ENCODE measurements around the gene HAND2.

Gene HAND2

GRCh38 chr4:173529477-173530325, at the start of gene HAND2:
TSS of gene HAND2 (minus strand) at chr4:173530229. CDS start at chr4:173529289, 940 bp downstream.
- DNase-seq (ENCODE audit: low read depth): no peak

DNA sequence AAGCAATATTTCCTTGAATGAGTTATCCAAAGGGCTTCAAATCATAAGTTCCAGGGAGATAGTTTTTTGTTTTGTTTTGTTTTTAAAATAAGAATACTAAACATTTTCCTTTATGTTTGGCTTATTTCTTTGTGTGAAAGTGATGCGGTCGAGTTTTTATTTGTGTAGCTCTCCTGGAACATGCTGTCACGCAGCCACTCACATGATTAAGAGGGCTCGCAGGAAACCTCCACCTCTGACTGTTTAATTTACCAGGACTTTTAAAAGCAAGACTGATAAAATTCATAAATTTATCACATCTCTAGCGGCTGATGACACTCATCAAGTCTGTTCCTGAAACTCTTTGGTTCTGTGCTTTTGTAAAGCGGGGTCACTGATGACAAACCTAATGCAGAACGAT, 48.9 kb upstream of the HAND2 start:
- DNase-seq (ENCODE audit: low read depth): no peak

DNA sequence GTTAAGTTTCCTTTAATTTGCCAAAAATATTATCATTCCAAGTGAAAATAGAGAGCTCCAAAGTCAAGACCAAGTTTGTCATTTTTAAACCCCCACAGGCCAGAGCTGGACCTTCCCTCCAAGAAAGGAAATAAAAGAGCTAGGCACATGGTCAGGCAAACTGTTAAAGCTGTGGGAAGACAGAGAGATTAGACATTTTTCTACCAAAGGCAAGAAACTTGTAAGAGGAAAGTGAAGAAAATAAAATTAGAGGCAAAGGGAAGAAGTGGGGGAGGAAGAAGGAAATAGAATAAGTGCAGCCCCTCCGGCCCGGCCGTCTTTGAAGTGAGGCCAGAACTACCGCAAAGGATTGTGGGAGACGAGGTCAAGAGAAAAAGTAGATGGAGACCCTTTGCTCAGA, 47.9 kb upstream of the HAND2 start:
- DNase-seq (ENCODE audit: low read depth): no peak

DNA sequence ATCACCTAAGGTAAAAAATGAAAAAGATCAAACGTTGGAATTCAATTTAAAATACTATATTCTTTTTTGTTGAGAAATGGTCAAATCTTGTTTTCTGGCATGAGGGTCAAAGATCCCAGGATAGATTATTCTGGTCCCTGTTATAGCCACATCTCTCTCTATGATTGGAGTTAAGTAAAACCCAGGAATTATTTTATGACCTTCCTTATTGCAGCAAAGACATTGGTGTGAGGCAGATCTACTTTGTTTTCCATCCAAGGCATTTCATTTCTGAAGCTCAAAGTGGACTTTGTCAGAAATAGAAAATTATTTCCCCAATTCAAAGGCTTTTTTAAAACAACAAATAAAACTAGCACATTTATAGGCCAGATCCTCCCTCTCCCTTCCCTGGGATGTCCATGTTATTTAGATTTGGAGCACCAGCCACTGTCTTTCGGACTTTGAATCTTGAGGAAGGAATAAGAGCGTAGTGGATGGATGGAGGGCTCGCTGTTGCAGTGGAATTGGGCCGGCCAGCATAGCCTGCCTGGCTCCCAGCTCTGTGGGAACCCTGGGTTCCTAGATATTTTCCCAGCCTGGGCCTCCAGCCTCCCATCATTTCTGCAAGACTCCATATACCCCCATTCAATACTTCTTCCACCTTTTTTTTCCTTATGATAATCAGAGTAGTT, 45.6 kb upstream of the HAND2 start:
- no peak for DNase-seq (ENCODE audit: low read depth)

DNA sequence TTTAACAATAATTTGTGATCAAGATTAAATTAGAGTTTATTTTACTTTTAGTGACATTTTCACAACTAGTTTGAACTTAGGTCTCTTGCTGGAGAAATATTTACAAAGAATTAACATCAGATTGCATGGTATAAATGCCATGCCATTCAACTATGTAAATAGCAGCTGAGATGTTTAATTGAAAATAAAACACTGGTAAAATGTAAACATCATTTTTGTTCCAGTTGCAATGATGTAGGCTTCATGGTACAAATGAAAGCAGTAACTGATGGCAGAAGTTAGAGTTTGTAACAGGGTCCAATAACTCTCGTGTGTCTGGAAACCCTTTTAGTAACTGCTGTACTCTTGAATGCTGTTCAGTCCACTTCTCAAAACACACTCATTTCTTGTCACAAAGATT, 43.7 kb upstream of the HAND2 start:
- DNase-seq (ENCODE audit: low read depth): no peak

DNA sequence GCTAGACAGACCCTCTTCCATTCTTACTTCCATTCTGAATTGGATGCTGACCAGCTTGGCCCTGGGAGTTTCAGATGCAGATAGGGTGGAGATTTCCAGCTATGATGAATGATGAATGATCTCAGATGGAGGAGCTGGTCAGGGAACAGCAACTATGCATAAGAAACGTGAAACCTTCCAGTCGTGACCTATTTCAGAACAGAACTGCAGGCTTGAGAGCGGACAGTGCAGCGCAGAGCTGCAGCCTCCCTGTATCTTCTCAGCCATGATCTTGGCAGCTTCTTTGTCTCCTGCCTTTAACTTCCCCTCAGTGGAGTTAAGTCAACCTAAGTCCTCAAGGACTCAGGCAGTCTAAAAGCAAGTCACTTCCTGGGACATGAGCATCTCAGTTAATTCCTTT, 43.3 kb upstream of the HAND2 start:
- no peak for DNase-seq (ENCODE audit: low read depth)

GRCh38 chr4:173572493-173573129, 42.6 kb upstream of the HAND2 start:
- no peak for DNase-seq (ENCODE audit: low read depth)

DNA sequence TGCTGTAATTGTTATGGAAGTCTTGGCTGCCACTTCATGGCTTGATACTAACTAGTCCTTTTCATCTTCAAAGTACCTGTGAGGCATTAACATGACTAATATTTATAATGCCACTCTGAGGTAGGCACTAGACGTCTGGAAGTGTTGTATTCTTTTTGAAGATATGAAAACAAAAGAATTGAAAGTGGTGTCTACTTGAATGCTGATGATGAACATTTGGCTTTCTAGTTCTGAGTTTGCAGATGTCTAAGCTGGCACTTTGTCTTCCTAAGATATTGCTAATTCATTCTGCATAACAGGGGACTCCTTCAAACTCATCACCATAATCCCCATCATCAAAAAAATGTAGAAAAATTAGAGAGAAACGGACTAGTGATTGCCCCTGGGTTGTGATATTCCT, 41.6 kb upstream of the HAND2 start:
- DNase-seq (ENCODE audit: low read depth): no peak

DNA sequence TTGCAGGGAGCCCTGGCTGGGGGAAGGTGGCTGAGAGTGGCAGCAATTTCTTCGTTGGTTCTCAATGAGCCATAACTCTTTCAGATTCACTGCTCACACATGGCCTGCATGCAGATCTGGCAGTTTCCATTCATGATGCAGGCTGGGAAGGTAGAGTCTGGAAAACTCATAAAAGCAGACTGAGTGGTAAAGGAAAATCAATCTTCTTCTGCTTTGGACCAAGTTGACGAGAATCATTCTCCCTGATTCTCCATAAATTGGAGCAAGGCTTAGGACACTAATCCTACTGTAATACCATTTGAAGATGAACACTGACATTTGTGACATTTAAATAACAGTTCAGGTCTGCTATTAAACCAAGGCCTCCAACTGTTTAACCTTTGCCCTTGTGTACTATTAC, 35.3 kb upstream of the HAND2 start:
- no peak for DNase-seq (ENCODE audit: low read depth)

DNA sequence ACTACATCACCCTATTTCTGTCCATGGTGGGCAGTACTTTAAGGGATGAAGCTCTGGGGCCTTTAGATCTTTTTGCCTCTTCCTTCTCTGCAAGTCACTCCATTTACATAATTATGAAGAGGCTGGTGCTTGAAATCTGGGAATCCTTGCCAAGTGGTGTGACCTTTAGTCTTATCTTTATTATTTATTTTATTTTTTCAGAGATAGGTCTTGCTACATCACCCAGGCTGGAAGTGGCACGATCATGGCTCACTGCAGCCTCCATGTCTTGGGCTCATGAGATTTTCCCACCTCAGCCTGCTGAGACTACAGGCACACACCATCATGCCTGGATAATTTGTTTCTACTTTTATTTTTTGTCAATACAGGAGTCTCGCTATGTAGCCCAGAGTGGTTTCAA, 34.4 kb upstream of the HAND2 start:
- DNase-seq (ENCODE audit: low read depth): no peak

DNA sequence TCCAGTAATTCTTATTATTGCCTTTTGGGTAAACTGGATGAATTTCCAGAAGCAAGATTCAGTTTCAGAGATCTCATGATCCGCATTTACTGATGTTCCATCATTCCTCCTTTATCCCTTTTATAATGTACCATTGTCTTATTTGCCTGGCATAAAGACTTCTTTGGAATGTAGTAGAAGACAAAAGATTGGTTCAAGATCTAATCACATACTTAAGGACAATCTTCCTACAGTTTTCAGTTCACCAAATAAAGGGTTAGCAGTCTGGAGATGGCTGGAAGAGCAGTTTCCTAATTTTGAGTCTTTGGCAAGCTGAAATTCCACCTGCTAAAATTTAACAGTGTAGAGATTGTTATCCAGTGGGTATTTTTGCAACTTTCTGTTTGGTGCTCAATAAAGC, 30.9 kb upstream of the HAND2 start:
- DNase-seq (ENCODE audit: low read depth): no peak

GRCh38 chr4:173556398-173557131, 26.5 kb upstream of the HAND2 start:
- DNase-seq (ENCODE audit: low read depth): no peak

DNA sequence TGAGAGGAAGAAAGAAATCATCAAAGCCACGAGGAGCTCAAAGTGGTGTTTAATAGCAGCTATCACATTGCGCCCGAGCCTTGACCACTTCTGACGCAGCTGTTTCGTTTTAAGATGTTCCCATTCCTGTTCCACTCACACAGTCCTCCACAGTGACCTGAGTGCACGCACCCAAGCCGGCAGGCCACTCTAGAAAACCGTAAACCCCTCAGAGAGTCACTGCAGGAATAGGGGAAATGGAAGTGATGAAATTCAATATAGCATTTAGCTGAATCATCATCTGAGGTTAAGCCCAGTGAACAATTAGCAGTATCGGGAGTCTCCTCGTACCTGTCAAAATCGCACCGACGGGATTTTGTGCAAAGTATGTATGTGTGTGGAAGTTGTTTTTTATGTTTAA, 17.9 kb upstream of the HAND2 start:
- no peak for DNase-seq (ENCODE audit: low read depth)

DNA sequence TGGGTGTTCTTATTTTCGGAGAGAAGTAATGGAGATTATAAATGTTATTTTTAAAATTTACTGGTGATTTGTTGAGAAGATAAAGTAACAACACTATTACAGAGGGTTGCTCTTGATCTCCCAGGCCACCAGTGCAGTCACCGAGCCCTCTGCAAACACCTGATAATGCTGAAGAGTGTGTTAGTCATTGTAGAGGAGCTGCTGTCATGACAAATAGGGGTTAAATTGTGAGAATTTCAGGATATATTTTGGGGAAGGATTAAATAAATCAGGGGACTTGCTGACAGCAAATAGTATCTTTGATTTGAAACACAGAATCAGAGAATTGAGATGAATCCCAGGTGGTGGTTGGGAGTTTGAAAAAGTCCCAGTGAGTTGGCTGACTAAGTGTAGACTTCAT, 16.7 kb upstream of the HAND2 start:
- DNase-seq (ENCODE audit: low read depth): no peak

DNA sequence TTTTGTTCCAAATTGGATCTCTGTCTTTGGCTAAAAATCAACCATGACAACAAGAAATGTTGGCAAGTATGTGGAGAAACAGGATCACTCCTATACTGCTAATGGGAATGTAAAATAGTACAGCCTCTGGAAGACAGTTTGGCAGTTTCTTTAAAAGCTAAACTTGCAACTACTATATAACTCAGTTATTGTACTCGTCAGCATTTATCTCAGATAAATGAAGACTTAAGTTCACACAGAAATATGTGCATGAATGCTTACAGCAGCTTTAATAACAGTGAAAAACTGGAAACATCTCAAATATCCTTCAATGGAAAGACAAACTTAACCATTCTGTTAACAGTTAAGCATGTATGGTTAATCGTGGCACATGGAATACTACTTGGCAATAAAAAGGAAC, 15.4 kb upstream of the HAND2 start:
- no peak for DNase-seq (ENCODE audit: low read depth)

DNA sequence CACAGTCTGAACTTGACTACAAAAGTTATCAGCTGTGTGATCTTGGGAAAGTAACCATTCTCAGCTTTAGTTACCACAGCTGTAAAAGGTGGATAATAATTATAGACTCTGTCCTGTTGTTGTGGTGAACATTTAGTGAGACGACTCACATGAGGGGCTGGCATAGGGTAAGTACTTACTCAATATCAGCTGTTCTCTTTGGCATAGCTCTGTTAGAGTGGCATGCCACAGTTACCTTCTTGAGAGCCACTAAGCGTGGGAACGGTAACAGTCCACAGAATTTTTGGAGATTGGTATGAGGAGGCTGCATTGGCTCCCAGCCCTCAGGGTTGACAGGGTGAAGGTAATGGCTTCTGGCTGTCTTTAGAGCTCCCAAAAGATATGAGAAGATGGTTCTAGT, 13.2 kb upstream of the HAND2 start:
- no peak for DNase-seq (ENCODE audit: low read depth)

- no peak for DNase-seq (ENCODE audit: low read depth)
Measured at GRCh38 chr4:173539986-173540385, 10.0 kb upstream of the HAND2 start.

DNA sequence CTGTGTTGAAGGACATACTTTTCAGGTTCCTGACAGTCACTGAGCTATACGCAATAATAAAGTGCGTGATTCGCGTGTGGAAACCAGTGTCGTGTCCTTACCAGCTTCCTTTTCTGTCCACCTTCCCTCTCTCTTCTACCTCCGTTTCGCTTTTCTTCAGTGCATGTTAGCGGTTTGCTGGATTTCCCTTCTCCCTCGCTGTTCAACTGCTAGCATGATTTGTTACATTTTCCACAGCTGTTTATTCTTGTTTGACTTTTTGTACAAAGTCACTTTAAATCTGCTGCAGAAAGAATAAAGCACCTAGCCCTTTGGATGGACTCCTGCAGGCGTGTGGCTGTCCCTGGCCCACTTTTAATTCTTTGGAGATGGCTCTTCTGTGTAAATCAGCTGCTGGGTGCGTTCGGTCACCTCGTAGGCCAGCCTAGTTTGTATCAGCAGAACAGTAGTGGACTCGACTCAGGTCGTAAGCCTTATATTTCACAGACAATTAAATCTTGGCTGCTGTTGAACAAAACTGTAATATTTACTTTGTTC, 8.9 kb upstream of the HAND2 start:
- DNase-seq (ENCODE audit: low read depth): no peak

DNA sequence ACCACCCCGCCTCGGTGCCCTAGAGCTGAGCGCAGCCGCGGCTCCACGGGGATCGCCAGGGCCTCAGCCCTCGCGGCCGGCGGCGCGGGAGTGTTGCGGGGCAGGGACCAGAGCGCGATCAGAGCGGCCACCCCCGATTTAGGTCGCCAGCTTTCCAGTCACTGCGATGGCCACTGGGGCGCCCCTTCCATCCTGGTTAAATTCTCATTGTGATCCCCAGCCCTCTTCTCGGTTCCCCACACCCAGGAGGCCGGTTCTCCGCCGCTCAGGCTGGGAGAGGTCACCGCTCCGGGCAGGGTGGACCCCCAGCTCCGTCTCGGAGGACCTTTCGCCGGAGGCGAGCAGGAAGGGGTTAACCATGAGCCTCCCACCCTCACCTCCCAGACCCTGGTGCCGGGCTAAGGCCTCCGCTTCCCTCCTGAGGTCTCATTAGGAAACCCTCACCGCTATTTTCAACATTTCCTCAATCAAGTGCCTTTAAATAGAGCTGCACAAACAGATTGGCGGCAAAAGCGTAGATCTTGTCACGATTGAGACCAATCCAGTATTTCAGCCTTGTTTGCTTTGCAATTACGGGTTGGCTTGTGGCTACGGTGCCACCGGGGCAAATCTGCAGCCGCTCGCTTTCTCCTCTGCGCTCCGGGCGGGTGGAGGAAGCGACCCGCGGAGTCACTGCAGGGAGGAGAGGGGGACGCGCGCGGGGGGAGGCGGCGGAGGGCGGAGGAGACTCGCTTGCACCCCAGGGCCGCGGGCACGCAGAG, 8.3 kb upstream of the HAND2 start:
- no peak for DNase-seq (ENCODE audit: low read depth)

DNA sequence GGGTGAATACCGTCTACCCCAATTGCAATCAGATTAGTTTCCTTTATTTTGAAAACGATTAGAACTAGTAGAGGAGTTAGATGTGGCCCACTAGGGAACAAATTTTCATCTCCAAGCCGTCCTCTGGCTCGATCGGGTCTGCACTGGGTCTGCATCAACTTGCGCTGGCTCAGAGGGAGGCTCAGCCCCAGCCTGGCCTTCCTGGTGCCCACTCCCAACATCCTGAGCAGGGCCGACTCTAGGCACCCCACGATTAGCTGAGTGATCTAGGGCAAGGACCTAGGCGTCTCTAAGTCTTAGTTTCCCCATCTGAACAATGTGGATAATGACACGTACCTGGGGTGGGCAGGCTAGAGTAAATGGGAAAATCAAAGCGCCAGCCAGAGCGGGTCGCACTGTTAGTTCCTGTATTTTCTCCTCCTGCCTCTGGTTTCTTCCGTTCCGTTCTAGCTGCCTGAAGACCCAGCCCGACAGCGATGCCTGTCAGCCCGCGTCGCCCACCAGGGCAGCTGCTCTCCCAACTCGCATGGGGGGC, 7.7 kb upstream of the HAND2 start:
- DNase-seq (ENCODE audit: low read depth): no peak

DNA sequence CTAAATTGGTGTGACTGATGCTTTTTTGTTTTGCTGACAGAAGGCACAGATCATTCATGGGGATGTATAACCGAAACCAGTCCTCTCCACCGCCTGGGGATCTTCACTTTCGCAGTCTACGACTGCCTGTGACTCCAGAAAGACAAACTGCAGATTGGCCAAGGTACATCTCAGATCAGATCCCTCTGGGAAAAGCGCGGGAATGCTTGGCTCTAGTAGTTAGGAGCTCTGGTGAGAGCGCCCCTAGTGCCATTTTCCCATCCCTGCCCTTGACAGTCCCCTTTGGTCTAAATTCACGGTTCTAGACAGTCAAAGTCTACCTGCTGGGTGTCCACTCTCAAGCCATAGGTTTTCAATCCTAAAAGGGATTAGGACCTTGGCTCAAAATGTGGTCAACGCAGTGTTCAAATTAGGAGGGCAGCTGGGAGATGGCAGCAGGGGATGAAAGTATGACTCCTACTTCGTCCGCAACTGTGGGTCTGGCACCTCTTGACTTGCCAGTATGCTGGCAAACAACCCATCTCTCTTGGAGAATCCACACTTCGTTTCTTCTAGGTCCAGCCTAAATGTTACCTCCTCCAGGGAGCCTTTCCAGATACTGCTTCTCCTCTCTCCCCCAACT, 6.9 kb upstream of the HAND2 start:
- DNase-seq (ENCODE audit: low read depth): no peak
